Mucosa of gallbladder (tissue), 1 donor: Measurements from ENCODE around the gene PPP2R5C. TPM values are rescaled to one million over a fixed set of nuclear protein-coding genes. Genes with fewer than 3 reads are reported as not detected.
"Not testable (repeated sequence)": the region's sequence is repeated elsewhere in the genome, so short reads cannot be mapped to it uniquely, and the experiment has no call there.

Experiments used
- DNase-seq: peaks from one replicate; pipeline ENCODE4 v3.0.0-alpha.2; 2020; ENCODE audit warnings: low spot score
- total RNA-seq: library from RNA; stranded (reverse); gene quantifications from one replicate; pipeline ENCODE4 v1.2.1, GENCODE V29; 2021
- donor health status: DM: no; HTN: no; CAD: no.

Gene PPP2R5C
- total RNA-seq, 1 donor from 2014 or later = 134 TPM

DNA sequence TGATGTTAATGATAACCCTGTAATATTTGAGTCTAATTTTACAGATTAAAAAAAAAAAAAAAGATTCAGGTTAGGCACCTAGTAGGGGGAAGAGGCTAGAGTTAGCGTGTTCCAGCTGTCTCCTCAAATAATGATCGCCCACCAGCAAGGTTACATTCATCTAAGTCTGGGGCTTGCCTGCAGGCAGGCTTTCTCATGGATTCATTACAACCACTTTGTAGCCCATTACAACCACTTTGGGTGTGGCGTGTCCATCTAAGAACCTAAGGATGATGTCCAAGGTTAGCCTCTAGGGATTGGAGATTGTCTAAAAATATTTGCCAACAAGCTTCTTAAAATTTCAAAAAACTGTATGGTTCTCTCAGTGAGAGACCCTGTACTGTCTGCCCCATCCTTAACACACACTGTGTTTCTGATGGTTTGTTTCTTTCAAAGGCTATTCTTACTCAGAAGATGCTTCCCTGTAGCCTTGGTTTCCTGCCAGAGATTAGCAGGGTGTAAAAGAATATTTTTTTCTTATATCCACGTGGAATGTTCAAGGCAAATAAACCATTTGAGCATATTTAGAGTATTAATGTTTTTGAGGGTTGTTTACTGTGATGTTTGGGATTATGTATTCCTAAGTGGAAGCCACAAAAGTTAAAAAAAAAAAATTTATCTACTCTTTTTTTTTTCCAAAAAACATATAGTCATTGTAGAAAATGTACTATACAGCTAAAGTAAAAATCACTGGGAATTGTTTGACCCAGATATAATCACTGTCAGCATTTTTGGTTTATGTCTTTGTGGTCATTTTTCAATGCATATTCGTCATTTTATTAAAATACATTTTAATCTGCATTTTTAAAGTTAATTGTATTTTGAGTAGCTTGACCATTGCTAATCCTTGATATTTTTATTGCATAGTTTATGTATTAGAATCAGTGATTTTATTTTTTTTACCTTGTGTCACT lies 204.5 kb downstream of the PPP2R5C start:
- DNase-seq = no peak

DNA sequence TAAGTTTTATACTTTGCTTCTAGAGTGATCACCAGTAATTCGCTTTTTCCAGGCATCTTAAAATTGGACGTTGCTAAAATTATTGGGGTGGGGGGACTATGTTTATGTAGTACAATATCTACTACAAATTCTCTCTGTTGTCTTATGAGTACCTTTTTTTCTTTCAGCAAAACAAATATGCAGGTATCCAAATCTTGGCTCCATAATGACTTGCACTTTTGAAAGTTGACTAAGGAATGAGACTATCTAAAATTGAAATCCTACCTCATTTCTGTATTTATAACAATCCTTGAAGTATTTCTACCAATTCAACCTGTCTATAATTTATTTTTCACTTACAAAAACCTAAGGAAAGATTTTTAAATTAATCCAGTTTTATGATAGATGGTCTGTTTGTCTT lies 205.2 kb downstream of the PPP2R5C start:
- DNase-seq = no peak

DNA sequence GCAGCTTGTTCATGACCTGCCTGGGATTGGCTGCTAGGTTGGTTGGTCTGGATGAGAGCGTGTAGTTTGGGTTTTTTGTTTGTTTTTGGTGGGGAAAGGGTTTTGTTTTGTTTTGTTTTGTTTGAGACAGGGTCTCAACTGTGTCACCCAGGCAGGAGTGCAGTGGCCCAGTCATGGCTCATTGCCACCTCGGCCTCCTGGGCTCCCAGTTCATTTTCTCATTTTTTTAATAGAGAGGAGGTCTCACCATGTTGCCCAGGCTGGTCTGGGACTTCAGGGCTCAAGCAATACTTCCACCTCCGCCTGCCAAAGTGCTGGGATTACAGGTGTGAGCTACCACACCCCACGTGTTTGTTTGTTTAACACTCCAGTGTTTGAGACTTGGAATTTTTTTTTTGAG lies 206.7 kb downstream of the PPP2R5C start:
- DNase-seq = no peak

DNA sequence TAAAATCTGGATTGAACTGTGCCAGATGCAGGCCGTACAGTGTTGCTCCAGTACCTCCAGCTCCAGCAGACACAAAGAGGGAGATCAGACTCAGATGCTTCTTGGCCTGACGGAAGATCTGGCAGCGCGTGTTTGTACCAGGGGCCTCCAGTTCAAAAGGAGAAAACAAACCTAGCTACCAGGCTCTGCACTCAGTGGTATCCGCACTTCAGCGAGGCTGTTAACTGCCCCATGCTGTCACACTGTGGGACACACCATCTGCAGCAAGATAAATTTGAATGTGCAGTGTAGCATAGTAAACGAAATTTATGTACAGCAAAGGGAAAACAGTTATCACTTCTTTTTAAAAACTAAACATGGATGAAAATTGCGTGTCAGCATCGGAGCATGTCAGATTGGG lies 208.0 kb downstream of the PPP2R5C start:
- no peak for DNase-seq

DNA sequence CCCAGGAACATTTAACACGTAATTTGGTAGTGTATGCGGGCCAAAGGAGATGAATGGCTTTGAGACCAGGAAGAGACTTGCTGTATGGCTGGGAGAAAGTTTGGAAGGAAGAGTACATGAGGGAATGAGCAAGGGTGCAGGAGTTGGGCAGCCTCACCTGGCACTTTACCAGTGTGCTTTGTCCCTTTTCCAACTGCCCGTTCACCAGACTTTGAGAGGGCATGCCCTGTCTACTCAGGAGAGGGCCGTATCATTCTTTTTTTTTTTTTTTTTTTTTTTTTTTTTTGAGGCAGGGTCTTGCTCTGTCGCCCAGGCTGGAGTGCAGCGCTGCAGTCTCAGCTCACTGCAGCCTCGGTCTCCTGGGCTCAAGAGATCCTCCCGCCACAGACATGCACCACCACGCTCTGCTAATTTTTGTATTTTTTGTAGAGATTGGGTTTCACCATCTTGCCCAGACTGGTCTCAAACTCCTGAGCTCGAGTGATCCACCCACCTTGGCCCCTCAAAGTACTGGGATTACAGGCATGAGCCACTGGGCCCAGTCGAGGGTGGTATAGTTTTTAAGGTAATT lies 209.4 kb downstream of the PPP2R5C start:
- DNase-seq = no peak

DNA sequence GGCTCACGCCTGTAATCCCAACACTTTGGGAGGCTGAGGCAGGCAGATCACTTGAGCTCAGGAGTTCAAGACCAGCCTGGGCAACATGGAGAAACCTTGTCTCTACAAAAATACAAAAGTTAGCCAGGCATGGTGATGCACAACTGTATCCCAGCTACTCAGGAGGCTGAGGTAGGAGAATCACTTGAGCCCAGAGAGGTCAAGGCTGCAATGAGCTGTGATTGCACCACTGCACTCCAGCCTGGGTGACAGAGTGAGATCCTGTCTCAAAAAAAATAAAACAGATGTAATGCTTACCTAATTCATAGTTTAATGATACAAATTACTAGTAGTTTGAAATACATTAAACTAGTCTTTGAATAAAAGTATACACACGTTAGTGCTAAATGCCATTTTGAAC lies 209.9 kb downstream of the PPP2R5C start:
- DNase-seq = not testable (repeated sequence)

DNA sequence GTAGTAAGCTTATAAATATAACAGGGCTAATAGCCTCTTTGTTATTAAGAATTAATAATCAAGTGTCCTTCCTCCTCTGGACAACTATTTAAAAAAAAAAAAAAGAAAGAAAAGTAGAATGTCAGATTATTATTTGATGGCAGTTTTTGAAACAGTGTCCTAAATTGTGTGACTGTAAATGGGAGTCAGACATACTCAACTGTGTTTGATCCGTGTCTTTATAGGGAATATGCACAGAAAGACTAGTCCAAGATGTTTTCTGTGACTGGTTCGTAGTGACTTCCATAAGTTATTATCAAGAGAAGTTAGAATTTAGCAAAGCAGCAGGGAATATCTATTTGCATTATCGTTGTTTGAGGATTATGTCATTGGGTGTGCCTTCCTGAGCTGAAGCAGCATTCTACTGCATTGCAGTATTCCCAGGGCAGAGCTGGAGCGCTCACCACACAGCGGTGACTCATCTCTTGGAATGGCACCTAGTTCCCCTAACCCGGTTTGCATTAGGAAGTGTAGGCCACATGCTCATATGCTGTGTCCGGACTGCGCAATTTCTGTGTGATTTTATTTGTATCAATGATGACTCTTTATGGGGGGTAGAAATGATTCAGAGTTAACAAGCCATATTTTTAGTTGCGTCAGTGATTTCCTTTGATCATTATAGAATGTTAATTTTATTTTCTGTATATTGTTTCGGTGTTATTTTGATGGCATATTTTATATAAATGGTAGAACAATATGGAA lies 210.8 kb downstream of the PPP2R5C start:
- DNase-seq = peak; percentile 92

DNA sequence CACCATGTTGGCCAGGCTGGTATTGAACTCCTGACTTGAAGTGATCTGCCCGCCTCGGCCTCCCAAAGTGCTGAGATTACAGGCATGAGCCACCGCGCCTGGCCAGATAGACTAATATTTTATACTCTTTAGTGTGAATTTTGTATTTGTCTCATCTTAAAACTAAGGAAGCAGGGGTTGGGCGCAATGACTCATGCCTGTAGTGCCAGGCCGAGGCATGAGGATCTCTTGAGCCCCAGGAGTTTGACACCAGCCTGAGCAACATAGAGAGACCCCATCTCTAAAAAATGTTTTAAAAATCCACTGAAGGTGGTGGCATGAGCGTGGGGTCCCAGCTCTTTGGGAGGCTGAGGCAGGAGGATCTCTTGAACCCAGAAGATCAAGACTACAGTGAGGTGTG lies 211.8 kb downstream of the PPP2R5C start:
- DNase-seq = no peak

DNA sequence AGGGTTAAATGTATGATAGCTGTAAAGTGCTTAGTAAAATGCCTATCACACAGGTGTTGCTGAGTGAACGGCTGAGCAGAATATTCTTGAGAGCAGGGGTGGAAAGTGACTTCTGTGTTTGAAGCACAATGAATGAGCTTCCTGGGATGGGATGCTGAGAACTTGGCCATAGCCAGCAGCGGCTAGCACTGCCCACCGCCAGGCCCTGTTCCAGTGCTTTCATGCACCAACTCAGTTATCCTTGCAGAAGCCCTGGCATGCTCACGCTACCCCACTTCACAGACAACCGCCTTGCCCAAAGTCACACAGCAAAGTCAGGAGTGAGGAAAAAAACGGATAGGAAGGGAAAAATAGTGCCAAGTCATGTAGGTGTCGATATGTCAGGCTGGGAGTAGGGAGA lies 213.7 kb downstream of the PPP2R5C start:
- DNase-seq = no peak

Other genes with a start within 250 kb of the PPP2R5C start
- gene DIO3, start 200.2 kb upstream of the PPP2R5C start, total RNA-seq = 1.8 TPM
- gene DYNC1H1, start 202.9 kb downstream of the PPP2R5C start, total RNA-seq = 485 TPM